Renal pelvis (tissue), 4 donors: ENCODE measurements around the gene PDE6A. TPM values are rescaled to one million over a fixed set of nuclear protein-coding genes. Genes with fewer than 3 reads are reported as not detected.

Experiments used
- DNase-seq: peaks from one replicate; pipeline ENCODE4 v3.0.0-alpha.2; 2013
- polyA plus RNA-seq, 3 donors: library from polyadenylated mRNA; unstranded; fragments of 120-200 nt; gene quantifications; one replicate each; pipeline ENCODE4 v1.2.1, GENCODE V29; 2013; ENCODE audit not compliant: insufficient read length in 3 of 3

The PDE6A gene
- polyA plus RNA-seq, 3 donors, result 0.09 to 0.28 (median 0.14) TPM

GRCh38 chr5:149930749-149931574, 13.6 kb downstream of the PDE6A start:
- no peak for DNase-seq

GRCh38 chr5:149930043-149930748, 14.4 kb downstream of the PDE6A start:
- DNase-seq, result no peak

- DNase-seq, result no peak
These were observed 20.1 kb downstream of the PDE6A start for GRCh38 chr5:149924486-149924885.

GRCh38 chr5:149922950-149923349, 21.6 kb downstream of the PDE6A start:
- DNase-seq, result no peak

GRCh38 chr5:149921597-149921996, 23.0 kb downstream of the PDE6A start:
- DNase-seq, result no peak

GRCh38 chr5:149917073-149917676, 27.4 kb downstream of the PDE6A start:
- DNase-seq, result no peak

GRCh38 chr5:149916334-149917072, 28.1 kb downstream of the PDE6A start:
- no peak for DNase-seq

- no peak for DNase-seq
These were observed 29.0 kb downstream of the PDE6A start for GRCh38 chr5:149915392-149916260.

GRCh38 chr5:149913436-149914419, 30.9 kb downstream of the PDE6A start:
- DNase-seq, result no peak

- DNase-seq, result no peak
These were observed 32.2 kb downstream of the PDE6A start for GRCh38 chr5:149912226-149912871.

- DNase-seq, result no peak
These were observed 33.6 kb downstream of the PDE6A start for GRCh38 chr5:149911031-149911430.

- DNase-seq, result no peak
These were observed 36.8 kb downstream of the PDE6A start for GRCh38 chr5:149907828-149908227.

GRCh38 chr5:149904977-149905376, 39.6 kb downstream of the PDE6A start:
- DNase-seq, result no peak

GRCh38 chr5:149904293-149904886, 40.2 kb downstream of the PDE6A start:
- no peak for DNase-seq

GRCh38 chr5:149903404-149903803, 41.2 kb downstream of the PDE6A start:
- DNase-seq, result no peak

GRCh38 chr5:149902177-149902576, 42.4 kb downstream of the PDE6A start:
- no peak for DNase-seq

GRCh38 chr5:149901511-149901910, 43.1 kb downstream of the PDE6A start:
- no peak for DNase-seq

GRCh38 chr5:149900390-149900789, 44.2 kb downstream of the PDE6A start:
- DNase-seq, result no peak

- no peak for DNase-seq
These were observed 45.8 kb downstream of the PDE6A start for GRCh38 chr5:149898811-149899210.
